AG09309 (cell line): ENCODE results near the gene MYH10.

Experiments used
- DNase-seq: peaks from one replicate; pipeline ENCODE4 v3.0.0-alpha.2; 2010; ENCODE audit warnings: low read depth
- H3K4me3 ChIP-seq: 2 replicates; pipeline ENCODE4 v1.5.1; 2011; ENCODE audit warnings: mild to moderate bottlenecking, low read depth, low read length, moderate library complexity; ENCODE audit not compliant: control insufficient read depth
- TF ChIP-seq, protein P1 (sequence below): IDR thresholded peaks from 2 replicates; pipeline ENCODE4 v1.5.1; 2011; ENCODE audit warnings: mild to moderate bottlenecking, low read depth, low read length, inconsistent platforms; ENCODE audit not compliant: insufficient read depth, control insufficient read depth; ENCODE audit errors: missing control alignments

The MYH10 gene

DNA sequence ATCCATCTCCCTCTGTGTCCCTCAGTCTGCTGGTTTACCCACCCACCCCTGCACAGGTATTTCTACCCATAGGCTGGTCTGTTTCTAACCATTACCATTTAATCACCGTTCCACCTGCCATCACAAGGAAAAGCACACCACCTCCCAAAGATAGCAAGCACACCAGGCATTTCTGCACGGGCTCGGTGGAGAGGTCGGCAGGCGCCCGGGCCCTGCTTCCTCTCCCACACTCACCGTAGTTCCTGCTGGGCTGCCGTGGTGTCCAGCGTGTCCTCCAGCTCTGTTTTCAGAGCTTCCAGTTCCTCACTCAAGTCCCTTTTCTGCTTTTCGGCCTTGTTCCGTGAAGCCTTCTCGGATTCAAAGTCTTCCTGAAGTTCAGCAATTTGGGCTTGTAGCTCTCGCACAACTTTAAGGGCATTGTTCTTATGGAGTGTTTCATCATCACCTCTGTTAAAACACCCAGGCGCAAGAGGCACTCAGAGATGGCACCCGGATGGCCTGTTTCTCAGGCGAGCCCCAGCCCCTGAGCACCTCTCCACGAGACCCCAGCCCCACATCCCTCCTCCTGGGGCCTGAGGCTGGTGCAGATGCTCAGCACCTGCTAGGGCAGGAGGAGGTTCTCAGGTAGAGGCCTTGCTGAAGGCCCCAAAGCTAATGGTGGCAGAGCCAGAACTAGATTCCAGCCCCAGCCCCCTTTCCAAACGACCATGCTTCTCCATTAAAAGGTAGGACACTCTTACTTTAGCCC, 125.9 kb downstream of the MYH10 start:
- no peak for DNase-seq
- TF ChIP-seq, protein P1, sequence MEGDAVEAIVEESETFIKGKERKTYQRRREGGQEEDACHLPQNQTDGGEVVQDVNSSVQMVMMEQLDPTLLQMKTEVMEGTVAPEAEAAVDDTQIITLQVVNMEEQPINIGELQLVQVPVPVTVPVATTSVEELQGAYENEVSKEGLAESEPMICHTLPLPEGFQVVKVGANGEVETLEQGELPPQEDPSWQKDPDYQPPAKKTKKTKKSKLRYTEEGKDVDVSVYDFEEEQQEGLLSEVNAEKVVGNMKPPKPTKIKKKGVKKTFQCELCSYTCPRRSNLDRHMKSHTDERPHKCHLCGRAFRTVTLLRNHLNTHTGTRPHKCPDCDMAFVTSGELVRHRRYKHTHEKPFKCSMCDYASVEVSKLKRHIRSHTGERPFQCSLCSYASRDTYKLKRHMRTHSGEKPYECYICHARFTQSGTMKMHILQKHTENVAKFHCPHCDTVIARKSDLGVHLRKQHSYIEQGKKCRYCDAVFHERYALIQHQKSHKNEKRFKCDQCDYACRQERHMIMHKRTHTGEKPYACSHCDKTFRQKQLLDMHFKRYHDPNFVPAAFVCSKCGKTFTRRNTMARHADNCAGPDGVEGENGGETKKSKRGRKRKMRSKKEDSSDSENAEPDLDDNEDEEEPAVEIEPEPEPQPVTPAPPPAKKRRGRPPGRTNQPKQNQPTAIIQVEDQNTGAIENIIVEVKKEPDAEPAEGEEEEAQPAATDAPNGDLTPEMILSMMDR, result no peak

DNA sequence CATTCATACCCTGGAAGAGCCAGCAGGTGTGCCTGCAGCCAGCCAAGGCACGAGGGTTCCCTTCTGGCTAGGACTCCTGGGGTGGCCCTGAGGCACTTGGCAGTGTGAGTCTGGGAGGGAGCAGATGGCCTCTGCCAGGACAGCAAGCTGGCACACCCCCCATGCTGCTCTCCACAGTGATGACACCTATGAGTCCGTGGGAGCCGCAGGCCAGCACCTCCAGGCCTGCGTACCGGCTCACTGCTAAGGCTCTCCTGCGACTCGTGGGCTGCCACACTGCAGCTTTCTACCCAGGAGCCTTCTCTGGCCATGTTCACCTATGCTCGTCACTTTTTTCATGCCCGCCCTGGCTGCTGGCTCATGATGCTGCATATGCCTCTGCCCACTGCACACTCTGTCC, 126.7 kb downstream of the MYH10 start:
- H3K4me3 ChIP-seq, result no peak overlapping the region
- no peak for DNase-seq
- TF ChIP-seq, protein P1, result no peak

More for the DNA sequence above, 125.9 kb downstream of the MYH10 start:
- no peak overlapping the region for H3K4me3 ChIP-seq

DNA sequence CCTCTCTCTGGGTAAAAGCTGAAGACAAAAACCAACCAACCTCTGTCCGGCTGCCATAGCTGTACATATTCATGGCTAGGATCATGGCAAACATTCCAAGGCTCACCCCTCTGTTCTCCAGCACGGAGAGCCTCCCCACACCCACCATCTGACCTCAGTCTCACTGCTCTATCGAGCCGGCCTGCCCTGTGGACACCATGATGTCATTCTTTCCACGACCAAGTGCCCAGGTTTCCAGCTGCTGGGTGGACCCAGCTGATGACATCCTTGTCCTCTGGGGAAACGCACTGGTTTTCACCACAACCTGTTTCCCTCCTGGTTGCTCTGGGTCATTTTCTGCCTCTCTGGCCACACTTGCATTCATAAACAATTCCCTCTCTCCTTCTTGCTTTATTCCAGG, 127.2 kb downstream of the MYH10 start:
- H3K4me3 ChIP-seq, result no peak overlapping the region
- no peak for DNase-seq
- TF ChIP-seq, protein P1, result no peak

DNA sequence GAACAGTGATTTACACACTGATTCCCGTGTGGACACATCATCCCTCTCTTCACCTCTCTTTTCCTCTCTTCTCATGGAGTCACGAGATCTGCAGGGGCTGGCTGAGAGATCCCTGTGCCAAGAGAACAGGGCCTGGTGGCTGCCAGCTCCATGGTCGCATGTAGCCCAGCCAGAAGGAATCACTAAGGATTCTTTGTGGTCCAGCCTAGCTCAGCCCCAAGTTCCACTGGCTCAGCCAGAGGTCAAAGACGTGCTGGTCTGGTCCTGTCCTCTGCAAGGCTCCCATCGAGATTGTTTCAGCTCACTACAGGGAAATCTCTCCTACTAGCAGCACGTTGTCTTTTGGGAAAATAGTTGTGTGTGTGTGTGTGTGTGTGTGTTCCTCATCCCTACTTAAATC, 128.4 kb downstream of the MYH10 start:
- TF ChIP-seq, protein P1, result no peak
- no peak overlapping the region for H3K4me3 ChIP-seq
- DNase-seq, result no peak

DNA sequence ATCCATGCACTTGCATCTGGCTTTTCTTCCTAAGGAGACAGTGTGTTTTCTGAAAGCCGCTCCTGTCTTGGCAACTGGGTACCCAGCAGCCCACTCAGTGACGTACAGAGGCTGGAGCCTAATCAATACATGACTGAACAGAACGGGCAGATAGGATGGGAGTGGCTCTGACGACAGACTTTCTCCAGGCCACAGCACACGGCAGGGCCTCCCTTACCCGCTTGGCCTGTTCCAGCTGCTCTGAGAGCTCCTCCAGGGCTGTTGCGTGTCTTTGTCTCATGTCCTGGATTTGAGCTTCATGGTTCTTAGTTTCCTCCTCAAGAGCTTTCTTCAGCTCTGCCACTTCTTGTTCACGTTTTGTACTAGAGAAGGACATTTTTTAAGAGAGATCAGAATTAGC, 129.9 kb downstream of the MYH10 start:
- H3K4me3 ChIP-seq, result no peak overlapping the region
- TF ChIP-seq, protein P1, result peak; percentile 0
- DNase-seq, result no peak

DNA sequence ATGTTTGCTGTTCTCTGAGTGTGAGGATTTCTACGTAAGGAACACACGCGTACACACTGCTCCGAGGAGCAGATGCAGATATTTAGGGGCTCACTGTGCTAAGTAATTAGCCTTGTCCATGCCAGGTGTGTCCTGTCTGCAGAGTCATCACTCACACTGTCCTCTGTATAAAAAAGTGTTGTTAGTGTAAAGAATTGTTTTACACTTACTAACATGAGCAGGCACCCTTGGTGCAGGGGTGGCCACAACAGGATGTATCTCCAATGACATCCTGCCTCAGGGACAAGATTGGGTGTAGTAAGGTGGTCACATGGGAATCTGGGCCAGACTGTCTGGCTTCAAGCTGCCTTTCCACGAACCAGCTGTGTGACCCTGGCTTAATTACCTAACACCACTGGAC, 130.9 kb downstream of the MYH10 start:
- no peak overlapping the region for H3K4me3 ChIP-seq
- TF ChIP-seq, protein P1, result no peak
- no peak for DNase-seq

DNA sequence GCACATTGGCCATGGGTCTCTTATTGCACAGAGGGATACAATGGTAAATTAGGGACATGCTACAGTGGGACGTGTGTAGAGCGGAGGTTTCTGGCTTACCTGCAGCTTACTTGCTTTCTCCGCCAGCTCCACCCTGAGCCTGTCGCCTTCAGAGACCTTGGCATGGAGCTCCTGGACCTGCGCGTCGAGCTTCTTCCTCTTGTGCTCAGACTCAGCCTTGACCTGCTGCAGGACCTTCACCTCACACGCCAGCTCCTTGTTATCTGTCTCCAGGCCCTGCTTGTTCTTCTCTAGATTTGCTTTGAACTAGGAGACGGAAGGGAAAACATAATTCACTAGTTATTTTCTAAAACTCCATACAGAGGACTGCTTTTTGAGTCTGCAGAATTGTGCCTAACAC, 131.4 kb downstream of the MYH10 start:
- no peak for DNase-seq
- H3K4me3 ChIP-seq, result no peak overlapping the region
- TF ChIP-seq, protein P1, result no peak
